Ishikawa (cell line): ENCODE measurements around the gene PCDHGA1.

Source experiments
- CEBPB ChIP-seq: IDR thresholded peaks from 2 replicates; pipeline ENCODE4 v1.6.1; 2012
- NFIC ChIP-seq: IDR thresholded peaks from 2 replicates; pipeline ENCODE4 v1.6.1; 2012
- TCF12 ChIP-seq: IDR thresholded peaks from 2 replicates; pipeline ENCODE4 v1.6.1; 2012; ENCODE audit warnings: low read depth
- TF ChIP-seq, protein P1 (sequence below): IDR thresholded peaks from 2 replicates; pipeline ENCODE4 v1.6.1; 2012; ENCODE audit warnings: low read depth, mild to moderate bottlenecking

DNA sequence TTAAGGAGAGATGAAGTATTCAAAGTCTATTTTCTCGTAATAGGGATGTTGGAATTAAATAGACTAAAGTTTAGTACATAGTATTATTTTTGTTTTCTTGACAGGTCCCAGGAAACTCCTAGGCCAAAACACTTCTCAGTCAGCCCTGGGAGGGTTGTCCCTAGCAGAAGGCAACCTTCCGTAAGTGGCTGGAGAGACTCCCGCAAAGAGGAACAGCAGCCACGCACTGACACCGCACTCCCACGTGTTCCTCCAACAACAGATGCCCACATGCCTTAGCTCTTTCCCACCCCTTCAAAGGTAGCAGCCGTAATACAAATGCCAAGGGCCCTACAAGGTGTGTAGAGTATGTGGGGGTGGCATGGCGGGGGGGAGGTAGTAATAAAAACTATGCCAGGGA is 187.0 kb downstream of the PCDHGA1 start:
- TF ChIP-seq TCF12 (no peak), CEBPB (no peak), NFIC (no peak)
- TF ChIP-seq, protein P1, sequence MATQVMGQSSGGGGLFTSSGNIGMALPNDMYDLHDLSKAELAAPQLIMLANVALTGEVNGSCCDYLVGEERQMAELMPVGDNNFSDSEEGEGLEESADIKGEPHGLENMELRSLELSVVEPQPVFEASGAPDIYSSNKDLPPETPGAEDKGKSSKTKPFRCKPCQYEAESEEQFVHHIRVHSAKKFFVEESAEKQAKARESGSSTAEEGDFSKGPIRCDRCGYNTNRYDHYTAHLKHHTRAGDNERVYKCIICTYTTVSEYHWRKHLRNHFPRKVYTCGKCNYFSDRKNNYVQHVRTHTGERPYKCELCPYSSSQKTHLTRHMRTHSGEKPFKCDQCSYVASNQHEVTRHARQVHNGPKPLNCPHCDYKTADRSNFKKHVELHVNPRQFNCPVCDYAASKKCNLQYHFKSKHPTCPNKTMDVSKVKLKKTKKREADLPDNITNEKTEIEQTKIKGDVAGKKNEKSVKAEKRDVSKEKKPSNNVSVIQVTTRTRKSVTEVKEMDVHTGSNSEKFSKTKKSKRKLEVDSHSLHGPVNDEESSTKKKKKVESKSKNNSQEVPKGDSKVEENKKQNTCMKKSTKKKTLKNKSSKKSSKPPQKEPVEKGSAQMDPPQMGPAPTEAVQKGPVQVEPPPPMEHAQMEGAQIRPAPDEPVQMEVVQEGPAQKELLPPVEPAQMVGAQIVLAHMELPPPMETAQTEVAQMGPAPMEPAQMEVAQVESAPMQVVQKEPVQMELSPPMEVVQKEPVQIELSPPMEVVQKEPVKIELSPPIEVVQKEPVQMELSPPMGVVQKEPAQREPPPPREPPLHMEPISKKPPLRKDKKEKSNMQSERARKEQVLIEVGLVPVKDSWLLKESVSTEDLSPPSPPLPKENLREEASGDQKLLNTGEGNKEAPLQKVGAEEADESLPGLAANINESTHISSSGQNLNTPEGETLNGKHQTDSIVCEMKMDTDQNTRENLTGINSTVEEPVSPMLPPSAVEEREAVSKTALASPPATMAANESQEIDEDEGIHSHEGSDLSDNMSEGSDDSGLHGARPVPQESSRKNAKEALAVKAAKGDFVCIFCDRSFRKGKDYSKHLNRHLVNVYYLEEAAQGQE, result no peak
